ENCODE results near the gene COX10. TPM values are rescaled to one million over a fixed set of nuclear protein-coding genes. Genes with fewer than 3 reads are reported as not detected.

The COX10 gene
- total RNA-seq, 4 donors from 2014 or later = 12.5 to 36.0 (median 24.3) TPM

Small RNA genes within 50 kb of the gene (small RNA-seq; reads per million reads assigned to genes)
- gene RF00090 = 0 reads per million in 4 donors

Other genes with a start within 250 kb of the COX10 start
- gene CDRT15, start 167.4 kb downstream of the COX10 start, total RNA-seq = not detected
- gene HS3ST3B1, start 231.6 kb downstream of the COX10 start, total RNA-seq = 1 to 10 TPM; 5.6 to 7.6 (median 6.4) TPM

All from esophagus squamous epithelium (tissue), 4 donors.